Measurements from ENCODE around the gene PCNA.
"Not testable (repeated sequence)": the region's sequence is repeated elsewhere in the genome, so short reads cannot be mapped to it uniquely, and the experiment has no call there.

GRCh38 chr20:5071942-5072341, 47.8 kb downstream of the PCNA start:
- not testable (repeated sequence) for TF ChIP-seq CTCF (IDR thresholded peaks at IDR 0.05; ENCODE audit: low read length); EZH2 (IDR thresholded peaks at IDR 0.05; ENCODE audit: borderline replicate concordance, low read length)

Measured in OCI-LY1 (cell line).